ENCODE results near the gene SNX9.

- TF ChIP-seq GATA1 (IDR thresholded peaks at IDR 0.05; ENCODE audit: low read depth, low read length) (no peak), POLR2A (IDR thresholded peaks at IDR 0.05; ENCODE audit: low read length) (no peak)
These were observed 85.6 kb downstream of the SNX9 start for GRCh38 chr6:157908369-157909281.
